Glutamatergic neuron (in vitro differentiated cells): ENCODE measurements around the gene STIM2. TPM values are rescaled to one million over a fixed set of nuclear protein-coding genes. Genes with fewer than 3 reads are reported as not detected.

Experiments used
- DNase-seq: peaks from one replicate; pipeline ENCODE4 v3.0.0; 2022
- H3K27ac Mint-ChIP-seq: one replicate; pipeline ENCODE4 v1.8.0; 2020; ENCODE audit warnings: mild to moderate bottlenecking, mixed read lengths, inconsistent platforms; ENCODE audit not compliant: unreplicated experiment
- H3K27me3 Mint-ChIP-seq: one replicate; pipeline ENCODE4 v1.8.0; 2020; ENCODE audit warnings: mild to moderate bottlenecking, moderate library complexity, mixed read lengths, inconsistent platforms; ENCODE audit not compliant: unreplicated experiment
- H3K36me3 Mint-ChIP-seq: one replicate; pipeline ENCODE4 v1.8.0; 2020; ENCODE audit warnings: mild to moderate bottlenecking, mixed read lengths, inconsistent platforms; ENCODE audit not compliant: unreplicated experiment
- H3K4me1 Mint-ChIP-seq: one replicate; pipeline ENCODE4 v1.8.0; 2020; ENCODE audit warnings: mild to moderate bottlenecking, low read depth, mixed read lengths, inconsistent platforms; ENCODE audit not compliant: unreplicated experiment
- H3K4me3 Mint-ChIP-seq: one replicate; pipeline ENCODE4 v1.8.0; 2020; ENCODE audit warnings: mild to moderate bottlenecking, mixed read lengths, inconsistent platforms; ENCODE audit not compliant: unreplicated experiment
- H3K9me3 Mint-ChIP-seq: one replicate; pipeline ENCODE4 v1.8.0; 2020; ENCODE audit warnings: mild to moderate bottlenecking, moderate library complexity, mixed read lengths, inconsistent platforms; ENCODE audit not compliant: unreplicated experiment
- CTCF ChIP-seq: fragments of 200-600 bp; sonication (generic); IDR thresholded peaks from one replicate; pipeline ENCODE4 v1.5.0; 2021; ENCODE audit not compliant: partially characterized antibody, unreplicated experiment
- total RNA-seq: library from RNA; stranded (reverse); fragmentation: NEBNext Ultra II Directional; extraction: Animal tissue kit (Norgen Biotek cat#: 25700); gene quantifications from one replicate; pipeline ENCODE4 v1.2.1, GENCODE V29; 2021; ENCODE audit not compliant: unreplicated experiment

STIM2 gene
- total RNA-seq, 1 donor from 2014 or later = 28.2 TPM

DNA sequence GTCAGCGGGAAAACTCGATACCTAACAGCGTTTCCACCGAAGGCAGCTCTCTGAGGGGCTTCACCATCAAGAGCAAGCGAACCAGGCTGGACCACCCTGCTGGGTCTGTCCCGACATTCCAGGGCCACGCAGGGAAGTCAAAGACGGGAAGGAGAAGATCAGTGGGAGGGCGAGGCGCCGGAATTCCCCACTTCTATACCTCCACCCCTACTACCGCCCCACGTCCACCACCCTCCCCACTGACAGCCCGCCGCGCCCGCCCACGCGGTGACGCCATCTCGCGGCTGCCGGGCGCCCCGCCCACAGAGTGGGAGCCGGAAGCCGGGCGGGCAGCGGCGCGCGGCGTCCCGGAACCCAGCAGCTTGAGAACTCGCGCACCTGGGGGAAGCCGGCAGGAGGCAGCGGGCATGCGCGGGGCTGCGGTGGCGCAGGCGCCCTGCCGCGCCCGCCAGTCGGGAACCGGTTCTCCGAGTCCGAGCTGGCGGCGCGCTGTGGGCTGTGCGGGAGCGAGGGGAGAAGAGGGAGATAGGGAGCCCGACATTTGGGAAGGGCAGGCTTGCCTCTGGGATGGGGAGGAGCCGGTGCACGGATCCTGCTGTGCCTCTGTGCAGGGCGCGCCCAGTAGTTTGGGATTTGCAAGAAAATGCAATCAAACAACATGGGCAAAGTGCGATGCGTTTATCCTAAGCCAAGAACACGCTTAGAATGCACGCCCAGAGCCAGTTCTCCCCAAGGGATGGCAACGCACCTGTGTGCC lies 3.2 kb upstream of the STIM2 start:
- H3K9me3 Mint-ChIP-seq = peaks cover 17% of the 10 kb centered on the region
- peak overlapping the region; percentile 74 for H3K27ac Mint-ChIP-seq
- H3K4me3 Mint-ChIP-seq = peak overlapping the region; percentile 97
- peaks cover 10% of the 10 kb centered on the region for H3K27me3 Mint-ChIP-seq
- no peaks in the 10 kb centered on the region for H3K36me3 Mint-ChIP-seq
- no peak for TF ChIP-seq CTCF
- DNase-seq = peak; percentile 85
- peaks cover 36% of the 10 kb centered on the region for H3K4me1 Mint-ChIP-seq

DNA sequence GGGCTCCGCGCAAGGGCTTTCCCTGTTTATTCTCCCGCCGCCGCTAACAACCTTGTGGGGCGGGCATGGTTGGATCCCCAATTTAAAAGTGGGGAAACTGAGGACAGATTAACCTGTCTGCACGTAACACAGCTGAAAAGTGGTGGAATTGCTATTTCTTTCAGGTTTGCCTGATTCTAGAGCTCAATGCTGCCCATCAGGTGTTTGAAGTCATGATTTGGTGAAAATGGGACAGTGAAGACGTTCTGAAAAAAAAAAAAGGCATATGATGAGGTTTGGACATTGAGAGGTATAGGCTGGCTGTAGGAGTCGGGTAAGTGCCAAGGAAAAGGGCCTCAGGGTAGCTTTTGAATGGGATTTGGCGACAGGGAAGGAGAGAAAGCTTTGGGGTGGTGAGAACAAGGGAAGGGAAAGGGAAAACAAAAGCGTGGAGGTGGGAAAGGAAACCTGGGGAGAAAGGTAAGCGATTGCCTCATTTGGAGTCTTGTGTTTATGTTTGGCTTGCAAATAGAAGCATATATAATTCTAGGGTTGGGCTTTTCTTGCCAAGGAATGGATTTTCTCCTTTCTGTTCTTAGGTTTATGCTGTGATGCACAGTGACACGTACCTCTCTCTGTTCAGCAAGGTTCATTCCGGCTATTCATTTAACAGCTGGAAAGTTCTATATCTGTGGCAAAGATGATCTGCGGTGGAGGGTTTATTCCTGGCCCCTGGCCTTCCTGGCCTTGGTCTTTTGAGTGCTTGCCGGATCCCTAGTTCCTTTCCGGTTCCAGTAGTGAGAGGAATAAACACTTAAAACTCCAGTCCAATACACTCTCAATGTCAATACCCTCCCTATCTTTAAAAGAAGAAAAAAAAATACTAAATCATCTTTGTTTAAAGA lies 2.4 kb upstream of the STIM2 start:
- no peaks in the 10 kb centered on the region for H3K36me3 Mint-ChIP-seq
- peaks cover 40% of the 10 kb centered on the region for H3K4me1 Mint-ChIP-seq
- peak overlapping the region; percentile 85 for H3K27ac Mint-ChIP-seq
- H3K4me3 Mint-ChIP-seq = peak overlapping the region; percentile 97
- TF ChIP-seq CTCF = no peak
- no peak for DNase-seq
- H3K27me3 Mint-ChIP-seq = peaks cover 10% of the 10 kb centered on the region
- peaks cover 17% of the 10 kb centered on the region for H3K9me3 Mint-ChIP-seq

DNA sequence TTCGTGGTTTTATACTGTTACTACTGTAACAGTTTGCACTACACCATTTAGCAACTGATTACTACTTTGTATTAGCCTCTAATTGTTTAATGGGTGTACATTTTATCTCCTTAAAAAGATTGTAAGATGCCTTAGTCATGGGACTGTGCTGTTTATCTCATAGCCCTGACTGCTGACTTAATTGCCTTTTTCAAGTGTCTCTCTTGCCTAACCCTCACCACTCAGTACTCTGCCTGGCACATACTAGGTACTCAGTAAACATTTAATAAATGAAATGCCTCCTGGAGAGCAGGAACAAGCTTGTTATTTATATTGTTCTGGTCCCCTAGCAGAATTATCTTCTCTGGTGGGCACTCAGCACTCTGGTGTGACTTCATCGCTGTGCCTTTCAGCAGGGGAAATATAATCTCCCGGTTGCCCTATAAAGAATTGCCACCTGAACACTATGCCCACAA lies 1.7 kb upstream of the STIM2 start:
- H3K4me3 Mint-ChIP-seq = peak overlapping the region; percentile 97
- TF ChIP-seq CTCF = no peak
- no peak overlapping the region for H3K27ac Mint-ChIP-seq
- no peak for DNase-seq
- peaks cover 10% of the 10 kb centered on the region for H3K27me3 Mint-ChIP-seq
- H3K36me3 Mint-ChIP-seq = no peaks in the 10 kb centered on the region
- peaks cover 17% of the 10 kb centered on the region for H3K9me3 Mint-ChIP-seq
- H3K4me1 Mint-ChIP-seq = peaks cover 44% of the 10 kb centered on the region

DNA sequence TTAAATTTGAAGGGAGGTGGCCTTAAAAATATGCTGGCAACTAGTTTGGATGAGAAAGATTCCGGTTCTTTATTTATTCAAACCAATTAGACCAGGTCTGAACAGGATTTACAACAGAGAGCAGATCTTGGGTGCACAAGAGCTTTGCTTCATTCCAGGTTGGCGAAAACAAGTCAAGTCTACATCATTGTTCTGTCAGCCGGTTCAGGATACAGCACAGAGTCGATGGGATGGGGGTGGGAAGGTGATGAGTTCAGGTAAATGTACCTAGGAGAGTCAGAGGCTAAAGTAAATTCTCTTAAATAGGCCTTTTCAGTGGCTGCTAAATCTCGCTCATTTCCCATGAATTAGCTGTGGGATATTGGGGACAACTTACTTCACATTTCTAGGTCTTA lies 882 bp upstream of the STIM2 start:
- H3K27me3 Mint-ChIP-seq = peaks cover 10% of the 10 kb centered on the region
- no peaks in the 10 kb centered on the region for H3K36me3 Mint-ChIP-seq
- H3K27ac Mint-ChIP-seq = peak overlapping the region; percentile 86
- no peak for DNase-seq
- H3K4me3 Mint-ChIP-seq = peak overlapping the region; percentile 97
- H3K9me3 Mint-ChIP-seq = peaks cover 17% of the 10 kb centered on the region
- peaks cover 39% of the 10 kb centered on the region for H3K4me1 Mint-ChIP-seq
- TF ChIP-seq CTCF = no peak
